ENCODE results near the gene ZMYM5. TPM values are rescaled to one million over a fixed set of nuclear protein-coding genes. Genes with fewer than 3 reads are reported as not detected.
A peak's percentile ranks its signal among the peaks of the same experiment; 100 is the strongest.

ZMYM5 gene
- total and polyA plus RNA-seq, 9 of the 15 experiments (the other 6 are each of a cell fraction or from before 2014, with no cell fraction given), result 5.4 to 11.9 (median 7.8) TPM

DNA sequence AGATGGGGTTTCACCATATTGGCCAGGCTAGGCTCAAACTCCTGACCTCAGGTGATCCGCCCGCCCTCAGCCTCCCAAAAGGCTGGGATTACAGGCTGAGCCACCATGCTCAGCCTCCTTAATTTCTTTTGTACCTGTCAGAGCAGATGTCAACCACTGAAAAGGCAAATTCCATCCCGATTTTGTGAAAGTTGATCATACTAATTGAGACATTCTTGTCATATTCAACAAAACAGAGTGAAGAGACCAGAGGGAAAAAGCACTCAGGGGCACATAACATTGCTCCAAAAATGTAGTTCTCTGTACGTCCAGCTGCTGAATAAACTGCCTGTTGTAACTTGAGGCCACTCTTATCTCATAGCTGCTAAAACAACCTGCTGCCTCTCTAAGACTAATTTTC is 53.3 kb downstream of the ZMYM5 start:
- CTCF ChIA-PET (ENCODE audit: low intra/inter-chr PET ratio), result no interaction called here
- FAIRE-seq (peak; percentile 26), ATAC-seq (peak; percentile 46; the same call in 2 of the 3 replicates), DNase-seq (ENCODE audit: extremely low read depth in 1 of 4, low spot score in 3 of 4) (no peak)
- Histone ChIP-seq H3K4me2 (ENCODE audit: insufficient read depth, low read length) (no peak overlapping the region), H3K36me3 (ENCODE audit: control insufficient read depth, insufficient read depth, low read length) (no peaks in the 10 kb centered on the region), H3K79me2 (ENCODE audit: control insufficient read depth, insufficient read depth, low read length) (no peaks in the 10 kb centered on the region), H4K20me1 (replicated peaks; ENCODE audit: control insufficient read depth, insufficient read depth, low read length) (no peaks in the 10 kb centered on the region), H3K4me1 (replicated peaks in 1 of 2; ENCODE audit: control insufficient read depth in 2 of 2, insufficient read depth in 2 of 2, low read length in 2 of 2) (no peaks in the 10 kb centered on the region; a peak in 1 of 5 replicates), H3K4me3 (no peak overlapping the region), H3K9me3 (replicated peaks; ENCODE audit: control insufficient read depth, insufficient read depth, low read depth, low read length) (no peaks in the 10 kb centered on the region), H3K9ac (ENCODE audit: insufficient read depth in 1 of 2, low read depth in 2 of 2, low read length in 2 of 2) (no peak overlapping the region), H3K27me3 (ENCODE audit: control insufficient read depth in 2 of 2, insufficient read depth in 2 of 2, low read length in 2 of 2) (no peaks in the 10 kb centered on the region), H3K9me1 (ENCODE audit: control insufficient read depth, insufficient read depth, low read length) (no peaks in the 10 kb centered on the region), H2AFZ (ENCODE audit: low read depth, low read length) (no peak overlapping the region), H3K27ac (ENCODE audit: extremely low read depth, low read depth, low read length) (no peak overlapping the region)
- POLR2A ChIA-PET, result no interaction called here
- in situ Hi-C loops (cut with MboI), result no loop called here
- no peak for TF ChIP-seq CBFA2T3 (IDR thresholded peaks at IDR 0.05)
- TF ChIP-seq ILF3 (IDR thresholded peaks at IDR 0.05; ENCODE audit: borderline replicate concordance), result no peak
- TF ChIP-seq, protein P1, sequence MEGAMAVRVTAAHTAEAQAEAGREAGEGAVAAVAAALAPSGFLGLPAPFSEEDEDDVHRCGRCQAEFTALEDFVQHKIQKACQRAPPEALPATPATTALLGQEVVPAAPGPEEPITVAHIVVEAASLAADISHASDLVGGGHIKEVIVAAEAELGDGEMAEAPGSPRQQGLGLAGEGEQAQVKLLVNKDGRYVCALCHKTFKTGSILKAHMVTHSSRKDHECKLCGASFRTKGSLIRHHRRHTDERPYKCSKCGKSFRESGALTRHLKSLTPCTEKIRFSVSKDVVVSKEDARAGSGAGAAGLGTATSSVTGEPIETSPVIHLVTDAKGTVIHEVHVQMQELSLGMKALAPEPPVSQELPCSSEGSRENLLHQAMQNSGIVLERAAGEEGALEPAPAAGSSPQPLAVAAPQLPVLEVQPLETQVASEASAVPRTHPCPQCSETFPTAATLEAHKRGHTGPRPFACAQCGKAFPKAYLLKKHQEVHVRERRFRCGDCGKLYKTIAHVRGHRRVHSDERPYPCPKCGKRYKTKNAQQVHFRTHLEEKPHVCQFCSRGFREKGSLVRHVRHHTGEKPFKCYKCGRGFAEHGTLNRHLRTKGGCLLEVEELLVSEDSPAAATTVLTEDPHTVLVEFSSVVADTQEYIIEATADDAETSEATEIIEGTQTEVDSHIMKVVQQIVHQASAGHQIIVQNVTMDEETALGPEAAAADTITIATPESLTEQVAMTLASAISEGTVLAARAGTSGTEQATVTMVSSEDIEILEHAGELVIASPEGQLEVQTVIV (CRISPR knock-in tag; IDR thresholded peaks at IDR 0.05; ENCODE audit: borderline replicate concordance), result no peak
- TF ChIP-seq, protein P2, sequence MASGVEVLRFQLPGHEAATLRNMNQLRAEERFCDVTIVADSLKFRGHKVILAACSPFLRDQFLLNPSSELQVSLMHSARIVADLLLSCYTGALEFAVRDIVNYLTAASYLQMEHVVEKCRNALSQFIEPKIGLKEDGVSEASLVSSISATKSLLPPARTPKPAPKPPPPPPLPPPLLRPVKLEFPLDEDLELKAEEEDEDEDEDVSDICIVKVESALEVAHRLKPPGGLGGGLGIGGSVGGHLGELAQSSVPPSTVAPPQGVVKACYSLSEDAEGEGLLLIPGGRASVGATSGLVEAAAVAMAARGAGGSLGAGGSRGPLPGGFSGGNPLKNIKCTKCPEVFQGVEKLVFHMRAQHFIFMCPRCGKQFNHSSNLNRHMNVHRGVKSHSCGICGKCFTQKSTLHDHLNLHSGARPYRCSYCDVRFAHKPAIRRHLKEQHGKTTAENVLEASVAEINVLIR (CRISPR knock-in tag; IDR thresholded peaks at IDR 0.05), result no peak
- no peak for TF ChIP-seq NR3C1 (CRISPR knock-in tag; IDR thresholded peaks at IDR 0.05)
- no peak for TF ChIP-seq SMARCB1 (IDR thresholded peaks at IDR 0.05; ENCODE audit: insufficient read length, low read depth)
- TF ChIP-seq SUPT5H (IDR thresholded peaks at IDR 0.05), result no peak
- no peak for TF ChIP-seq SREBF2 (CRISPR knock-in tag; IDR thresholded peaks at IDR 0.05)
- TF ChIP-seq ZNF143 (CRISPR knock-in tag; IDR thresholded peaks at IDR 0.05), result no peak
- TF ChIP-seq KDM2B (CRISPR knock-in tag; IDR thresholded peaks at IDR 0.05), result no peak
- no peak for TF ChIP-seq TFAM (CRISPR knock-in tag; conservative IDR thresholded peaks at IDR 0.05)
- no peak for TF ChIP-seq CBX3 (IDR thresholded peaks at IDR 0.05; ENCODE audit: borderline replicate concordance in 1 of 2, low read length in 2 of 2)
- TF ChIP-seq ZNF124 (CRISPR knock-in tag; IDR thresholded peaks at IDR 0.05), result no peak
- TF ChIP-seq EP300 (IDR thresholded peaks at IDR 0.05; ENCODE audit: low read length), result no peak
- intact Hi-C loops (cut with micrococcal nuclease), result no loop called here
- BruUV-seq (replicated peaks), result no TSS peak
- WGBS (ENCODE audit: insufficient coverage, low coverage, missing lambda C conversion rate), result 52% methylated on average over 3 of the region's 4 CpGs
